GM12878 (cell line): ENCODE measurements around the gene MAMLD1. TPM values are rescaled to one million over a fixed set of nuclear protein-coding genes. Genes with fewer than 3 reads are reported as not detected.

ENCODE experiments used
- ATAC-seq: fragments of 200-7000 bp; cut with Tn5 transposase; 3 replicates; pipeline ENCODE4 v1.9.1; 2020; ENCODE audit warnings: mild to moderate bottlenecking, moderate library complexity
- BruUV-seq: library from RNA; stranded (reverse); fragments of 400-500 nt; replicated peaks from 2 replicates; lab custom pipeline; 2021; lab: Mats Ljungman, UMichigan
- CTCF ChIA-PET: fragments of 300-600 bp; sonication (Branson Sonifier 250); formaldehyde crosslinking; extraction: SDS; loops from one replicate; lab custom pipeline; 2021; ENCODE audit warnings: inconsistent platforms; lab: Yijun Ruan, JAX
- POLR2A ChIA-PET: fragments of 350-600 bp; formaldehyde crosslinking; extraction: SDS; loops from one replicate; lab custom pipeline; 2021; ENCODE audit warnings: inconsistent platforms; lab: Charles Lee
- RAD21 ChIA-PET: fragments of 300-600 bp; sonication (Branson Sonifier 250); formaldehyde crosslinking; loops from one replicate; lab custom pipeline; 2023; ENCODE audit warnings: antibody characterized with exemption; ENCODE audit not compliant: unreplicated experiment; lab: Charles Lee
- SMC1A ChIA-PET: fragments of 300-600 bp; sonication (Branson Sonifier 250); formaldehyde crosslinking; loops from one replicate; lab custom pipeline; 2023; ENCODE audit not compliant: unreplicated experiment, uncharacterized antibody; lab: Charles Lee
- DNase-seq: peaks from one replicate; pipeline ENCODE4 v3.0.0-alpha.2; 2011; ENCODE audit warnings: low read depth, low spot score
- FAIRE-seq: peaks from 3 replicates; lab custom pipeline; 2011; peaks lifted over from hg19 to GRCh38; lab: Jason Lieb, UNC
- H2AFZ ChIP-seq: 2 replicates; pipeline ENCODE4 v1.6.0; 2011; ENCODE audit warnings: low read depth, low read length, control low read depth; ENCODE audit not compliant: control insufficient read depth
- H3K27ac ChIP-seq: 2 replicates; pipeline ENCODE4 v1.5.1; 2011; ENCODE audit warnings: control low read depth; ENCODE audit not compliant: control insufficient read depth, insufficient read depth
- H3K27me3 ChIP-seq, 2 experiments: replicated peaks in 1 of 2; 2 replicates each; pipeline versions ENCODE4 v1.6.0 to v1.6.1; 2011; ENCODE audit warnings: low read length in 1 of 2; ENCODE audit not compliant: control insufficient read depth in 2 of 2, insufficient read depth in 2 of 2
- H3K36me3 ChIP-seq, 2 experiments: 2 replicates each; pipeline ENCODE4 v1.5.1; 2011; ENCODE audit warnings: low read length in 1 of 2; ENCODE audit not compliant: control insufficient read depth in 2 of 2, insufficient read depth in 2 of 2
- H3K4me1 ChIP-seq: 2 replicates; pipeline ENCODE4 v1.6.1; 2011; ENCODE audit warnings: mild to moderate bottlenecking, low read length, moderate library complexity, mixed read lengths; ENCODE audit not compliant: control insufficient read depth, insufficient read depth
- H3K4me2 ChIP-seq: 2 replicates; pipeline ENCODE4 v1.6.0; 2011; ENCODE audit warnings: control low read depth; ENCODE audit not compliant: control insufficient read depth, insufficient read depth
- H3K4me3 ChIP-seq: fragments of 200-600 bp; sonication (generic); 2 replicates; pipeline ENCODE4 v1.5.1; 2016
- H3K79me2 ChIP-seq: 2 replicates; pipeline ENCODE4 v1.6.0; 2011; ENCODE audit warnings: low read length; ENCODE audit not compliant: control insufficient read depth, insufficient read depth
- H3K9ac ChIP-seq: 2 replicates; pipeline ENCODE4 v1.8.0; 2011; ENCODE audit warnings: low read length, control low read depth, mixed read lengths; ENCODE audit not compliant: control insufficient read depth, insufficient read depth
- H3K9me3 ChIP-seq: replicated peaks from 3 replicates; pipeline ENCODE4 v1.5.1; 2011; ENCODE audit warnings: mild to moderate bottlenecking, low read length; ENCODE audit not compliant: control insufficient read depth, insufficient read depth
- H4K20me1 ChIP-seq: 2 replicates; pipeline ENCODE4 v1.6.0; 2011; ENCODE audit not compliant: control insufficient read depth, insufficient read depth
- CBX5 ChIP-seq: sonication (generic); IDR thresholded peaks from 2 replicates; pipeline ENCODE4 v1.6.1; 2016; ENCODE audit warnings: low read depth, moderate library complexity, mild to moderate bottlenecking, inconsistent platforms
- CUX1 ChIP-seq: IDR thresholded peaks from 2 replicates; pipeline ENCODE4 v1.6.1; 2012; ENCODE audit warnings: improper control_type of control experiment, low read depth, low read length; ENCODE audit not compliant: insufficient replicate concordance
- EGR1 ChIP-seq, 2 experiments: IDR thresholded peaks; 1 replicate in 1 of 2; 2 replicates in 1 of 2; pipeline ENCODE4 v1.6.1; 2011 to 2012; ENCODE audit warnings: low read depth in 2 of 2, low read length in 2 of 2, borderline replicate concordance in 1 of 2, mild to moderate bottlenecking in 1 of 2, moderate library complexity in 1 of 2
- EZH2 ChIP-seq: IDR thresholded peaks from 2 replicates; pipeline ENCODE4 v1.6.1; 2012; ENCODE audit warnings: low read depth, mild to moderate bottlenecking, control low read depth, inconsistent platforms, low read length, borderline replicate concordance; ENCODE audit not compliant: control insufficient read depth
- NR2F1 ChIP-seq: fragments of 450-650 bp; conservative IDR thresholded peaks from 2 replicates; pipeline ENCODE4 v1.6.1; 2017; ENCODE audit warnings: mild to moderate bottlenecking
- PML ChIP-seq: IDR thresholded peaks from 2 replicates; pipeline ENCODE4 v1.6.1; 2012; ENCODE audit warnings: low read length, inconsistent platforms
- RELB ChIP-seq: fragments of 450-650 bp; IDR thresholded peaks from 2 replicates; pipeline ENCODE4 v1.6.1; 2017; ENCODE audit warnings: low read depth, mild to moderate bottlenecking, moderate library complexity
- ZBED1 ChIP-seq: IDR thresholded peaks from 2 replicates; pipeline ENCODE4 v1.6.1; 2016; ENCODE audit warnings: borderline replicate concordance
- WGBS: methylation state at CpG from one replicate; pipeline ENCODE4 v1.1.6; 2016; ENCODE audit warnings: low lambda C conversion rate; ENCODE audit not compliant: insufficient replicate concordance, insufficient coverage; ENCODE audit errors: missing lambda C conversion rate; 5-methylcytosine and 5-hydroxymethylcytosine counted together
- in situ Hi-C: fragments of 300-500 bp; cut with MboI; formaldehyde crosslinking; loops from 9 replicates; pipeline ENCODE4 v1.14.3; 2018; ENCODE audit warnings: mixed read lengths
- intact Hi-C: fragments of 100-400 bp; cut with micrococcal nuclease; formaldehyde crosslinking; loops from one replicate; pipeline ENCODE4 v1.14.2; 2022; ENCODE audit not compliant: unreplicated experiment
- polyA plus RNA-seq, 11 experiments: library from polyadenylated mRNA; depleted of rRNA in 4 of 11; unstranded in 6 of 11; stranded (reverse) in 5 of 11; fragments of >200 nt; fragmentation: Nextera tagmentation in 4 of 11; fragmentation: Illumina TruSeq in 1 of 11; extraction: Ambion mirVana in 4 of 11; extraction: Trizol in 1 of 11; gene quantifications; 1 replicate in 1 of 11; 2 replicates in 10 of 11; pipeline versions ENCODE4 v1.2.1 to v1.2.3, GENCODE V29; 2011 to 2016; ENCODE audit warnings: inconsistent platforms in 2 of 11, missing spikeins in 2 of 11, low read depth in 1 of 11
- total RNA-seq, 4 experiments: library from RNA; depleted of rRNA in 3 of 4; stranded (reverse); fragments of >200 nt in 3 of 4; fragmentation: Illumina TruSeq in 1 of 4; extraction: Trizol in 1 of 4; gene quantifications; 2 replicates each; pipeline versions ENCODE4 v1.2.1 to v1.2.3, GENCODE V29; 2013 to 2021

MAMLD1 gene
- total and polyA plus RNA-seq, 10 of the 15 experiments (the other 5 are each of a cell fraction or from before 2014, with no cell fraction given) = 0.03 to 0.05 TPM; not detected in 8

- no peak overlapping the region for H2AFZ ChIP-seq
- WGBS = 0% methylated on average over 1 of the region's 1 CpG
- RAD21 ChIA-PET = no interaction called here
- no peaks in the 10 kb centered on the region for H3K27me3 ChIP-seq
- H3K4me3 ChIP-seq = no peak overlapping the region
- H4K20me1 ChIP-seq = no peaks in the 10 kb centered on the region
- BruUV-seq = no TSS peak
- H3K79me2 ChIP-seq = no peaks in the 10 kb centered on the region
- FAIRE-seq (no peak), ATAC-seq (no peak), DNase-seq (no peak)
- no peak overlapping the region for H3K4me2 ChIP-seq
- TF ChIP-seq ZBED1 = no peak
- no peak for TF ChIP-seq PML
- no peak for TF ChIP-seq EZH2
- TF ChIP-seq CUX1 = no peak
- TF ChIP-seq RELB = no peak
- TF ChIP-seq NR2F1 = no peak
- TF ChIP-seq CBX5 = no peak
- no peak for TF ChIP-seq EGR1 (IDR thresholded peaks at IDR 0.05; ENCODE audit: borderline replicate concordance in 1 of 2, low read depth in 2 of 2, low read length in 2 of 2)
- in situ Hi-C loops (no loop called here), intact Hi-C loops (no loop called here)
- no peak overlapping the region for H3K27ac ChIP-seq
- H3K9ac ChIP-seq = no peak overlapping the region
- SMC1A ChIA-PET = no interaction called here
- POLR2A ChIA-PET = no interaction called here
- no peaks in the 10 kb centered on the region for H3K4me1 ChIP-seq
- H3K9me3 ChIP-seq = no peaks in the 10 kb centered on the region
- CTCF ChIA-PET = no interaction called here
- H3K36me3 ChIP-seq = no peaks in the 10 kb centered on the region
Measured at GRCh38 chrX:150460063-150460462, 96.9 kb downstream of the MAMLD1 start.
